ENCODE results near the gene ADISSP. TPM values are rescaled to one million over a fixed set of nuclear protein-coding genes. Genes with fewer than 3 reads are reported as not detected.

The ADISSP gene
- total and polyA plus RNA-seq, 2 of the 13 experiments (the other 11 are each of a cell fraction or from before 2014, with no cell fraction given), result 38.3 to 90.6 TPM

DNA sequence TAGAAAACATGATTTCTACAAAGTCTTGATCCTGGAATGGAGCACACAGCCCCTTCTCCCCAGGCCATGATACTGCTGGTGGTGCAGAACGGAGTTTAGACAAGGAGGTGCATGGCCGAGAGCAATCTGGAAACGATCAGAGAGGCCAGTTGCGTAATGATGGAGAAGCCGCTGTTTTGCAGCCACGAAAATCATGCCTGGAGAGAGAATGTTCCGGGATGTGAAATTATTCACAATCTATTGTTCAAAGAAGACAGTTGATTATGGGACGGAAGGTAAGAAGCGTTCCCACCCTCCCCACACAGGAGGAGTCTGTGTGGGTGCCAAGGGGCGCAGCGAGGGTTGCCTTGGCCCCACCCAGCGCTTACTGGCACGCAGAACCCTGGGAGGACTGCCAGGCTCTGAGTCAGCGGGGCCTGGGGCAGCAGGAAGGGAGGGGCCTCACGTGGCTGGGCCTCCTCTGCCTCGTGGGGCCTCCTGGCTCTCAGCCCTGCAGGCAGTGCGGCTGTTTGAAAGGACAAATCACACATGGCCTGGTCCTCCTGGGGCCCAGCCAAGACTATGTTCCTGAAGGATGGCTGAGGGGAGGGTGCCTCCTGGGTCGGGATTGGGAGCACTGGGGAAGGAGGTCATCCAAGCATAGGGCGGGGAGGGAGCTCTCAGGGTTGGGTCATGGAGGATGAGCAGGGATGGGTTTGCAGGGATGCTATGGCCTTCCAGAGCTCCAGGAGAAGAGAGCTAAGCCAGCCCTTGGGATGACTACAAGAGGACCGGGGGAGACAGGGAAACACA, 44.1 kb upstream of the ADISSP start (continued):
- TF ChIP-seq, protein P1, sequence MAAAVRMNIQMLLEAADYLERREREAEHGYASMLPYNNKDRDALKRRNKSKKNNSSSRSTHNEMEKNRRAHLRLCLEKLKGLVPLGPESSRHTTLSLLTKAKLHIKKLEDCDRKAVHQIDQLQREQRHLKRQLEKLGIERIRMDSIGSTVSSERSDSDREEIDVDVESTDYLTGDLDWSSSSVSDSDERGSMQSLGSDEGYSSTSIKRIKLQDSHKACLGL (CRISPR knock-in tag; IDR thresholded peaks at IDR 0.05), result peak; percentile 95
- TF ChIP-seq YY1 (IDR thresholded peaks at IDR 0.05; ENCODE audit: insufficient read depth, insufficient replicate concordance, low read depth, low read length), result peak; percentile 60
- TF ChIP-seq AHR (CRISPR knock-in tag; IDR thresholded peaks at IDR 0.05), result peak; percentile 99; the same call in 1 of the 2 replicates
- TF ChIP-seq ZBTB1 (CRISPR knock-in tag; IDR thresholded peaks at IDR 0.05; ENCODE audit: borderline replicate concordance), result no peak; the same call in 1 of the 2 replicates
- TF ChIP-seq TSC22D2 (CRISPR knock-in tag; IDR thresholded peaks at IDR 0.05; ENCODE audit: borderline replicate concordance), result peak; percentile 98
- TF ChIP-seq, protein P2, sequence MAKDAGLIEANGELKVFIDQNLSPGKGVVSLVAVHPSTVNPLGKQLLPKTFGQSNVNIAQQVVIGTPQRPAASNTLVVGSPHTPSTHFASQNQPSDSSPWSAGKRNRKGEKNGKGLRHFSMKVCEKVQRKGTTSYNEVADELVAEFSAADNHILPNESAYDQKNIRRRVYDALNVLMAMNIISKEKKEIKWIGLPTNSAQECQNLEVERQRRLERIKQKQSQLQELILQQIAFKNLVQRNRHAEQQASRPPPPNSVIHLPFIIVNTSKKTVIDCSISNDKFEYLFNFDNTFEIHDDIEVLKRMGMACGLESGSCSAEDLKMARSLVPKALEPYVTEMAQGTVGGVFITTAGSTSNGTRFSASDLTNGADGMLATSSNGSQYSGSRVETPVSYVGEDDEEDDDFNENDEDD (CRISPR knock-in tag; IDR thresholded peaks at IDR 0.05; ENCODE audit: borderline replicate concordance), result peak; percentile 98
- peak; percentile 95 for TF ChIP-seq ZNF543 (CRISPR knock-in tag; IDR thresholded peaks at IDR 0.05)
- peak; percentile 72 for TF ChIP-seq TBL1XR1 (IDR thresholded peaks at IDR 0.05; ENCODE audit: borderline replicate concordance, low read length, partially characterized antibody)
- TF ChIP-seq, protein P3, sequence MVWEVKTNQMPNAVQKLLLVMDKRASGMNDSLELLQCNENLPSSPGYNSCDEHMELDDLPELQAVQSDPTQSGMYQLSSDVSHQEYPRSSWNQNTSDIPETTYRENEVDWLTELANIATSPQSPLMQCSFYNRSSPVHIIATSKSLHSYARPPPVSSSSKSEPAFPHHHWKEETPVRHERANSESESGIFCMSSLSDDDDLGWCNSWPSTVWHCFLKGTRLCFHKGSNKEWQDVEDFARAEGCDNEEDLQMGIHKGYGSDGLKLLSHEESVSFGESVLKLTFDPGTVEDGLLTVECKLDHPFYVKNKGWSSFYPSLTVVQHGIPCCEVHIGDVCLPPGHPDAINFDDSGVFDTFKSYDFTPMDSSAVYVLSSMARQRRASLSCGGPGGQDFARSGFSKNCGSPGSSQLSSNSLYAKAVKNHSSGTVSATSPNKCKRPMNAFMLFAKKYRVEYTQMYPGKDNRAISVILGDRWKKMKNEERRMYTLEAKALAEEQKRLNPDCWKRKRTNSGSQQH (CRISPR knock-in tag; IDR thresholded peaks at IDR 0.05; ENCODE audit: low read depth), result peak; percentile 74; the same call in 1 of the 2 replicates
- TF ChIP-seq ZNF577 (CRISPR knock-in tag; IDR thresholded peaks at IDR 0.05; ENCODE audit: borderline replicate concordance, low read depth), result no peak
- TF ChIP-seq ZNF253 (CRISPR knock-in tag; IDR thresholded peaks at IDR 0.05; ENCODE audit: borderline replicate concordance), result peak; percentile 93; the same call in 1 of the 2 replicates
- TF ChIP-seq NFKBIZ (CRISPR knock-in tag; IDR thresholded peaks at IDR 0.05), result peak; percentile 98
- TF ChIP-seq STAT5B (CRISPR knock-in tag; IDR thresholded peaks at IDR 0.05), result peak; percentile 15; the same call in 1 of the 2 replicates
- TF ChIP-seq ETV6 (CRISPR knock-in tag; conservative IDR thresholded peaks at IDR 0.05), result peak; percentile 82; the same call in 1 of the 2 replicates
- TF ChIP-seq KDM5B (CRISPR knock-in tag; IDR thresholded peaks at IDR 0.05; ENCODE audit: borderline replicate concordance), result peak; percentile 98
- TF ChIP-seq, protein P4, sequence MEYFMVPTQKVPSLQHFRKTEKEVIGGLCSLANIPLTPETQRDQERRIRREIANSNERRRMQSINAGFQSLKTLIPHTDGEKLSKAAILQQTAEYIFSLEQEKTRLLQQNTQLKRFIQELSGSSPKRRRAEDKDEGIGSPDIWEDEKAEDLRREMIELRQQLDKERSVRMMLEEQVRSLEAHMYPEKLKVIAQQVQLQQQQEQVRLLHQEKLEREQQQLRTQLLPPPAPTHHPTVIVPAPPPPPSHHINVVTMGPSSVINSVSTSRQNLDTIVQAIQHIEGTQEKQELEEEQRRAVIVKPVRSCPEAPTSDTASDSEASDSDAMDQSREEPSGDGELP (IDR thresholded peaks at IDR 0.05; ENCODE audit: borderline replicate concordance, low read depth), result peak; percentile 76; the same call in 1 of the 2 replicates
- no peak for TF ChIP-seq CSRNP2 (CRISPR knock-in tag; conservative IDR thresholded peaks at IDR 0.05; ENCODE audit: low read depth)
- TF ChIP-seq TIGD3 (CRISPR knock-in tag; IDR thresholded peaks at IDR 0.05; ENCODE audit: borderline replicate concordance), result peak; percentile 98; the same call in 1 of the 2 replicates
- peak; percentile 99 for TF ChIP-seq IKZF4 (CRISPR knock-in tag; IDR thresholded peaks at IDR 0.05; ENCODE audit: borderline replicate concordance, low read depth, not compliant biosample characterization)
- peak; percentile 94; the same call in 2 of the 3 replicates for TF ChIP-seq MXI1 (IDR thresholded peaks at IDR 0.05; ENCODE audit: borderline replicate concordance, low read depth, low read length)
- no peak for TF ChIP-seq ZNF703 (CRISPR knock-in tag; IDR thresholded peaks at IDR 0.05; ENCODE audit: borderline replicate concordance)

Measured in HepG2 (cell line).